GM20000 (cell line): ENCODE measurements around the gene OR6N1.

Source experiments
- DNase-seq: peaks from one replicate; pipeline ENCODE4 v3.0.0; 2012; ENCODE audit warnings: low spot score
- CTCF ChIP-seq: IDR thresholded peaks from 2 replicates; pipeline ENCODE4 v1.5.1; 2012; ENCODE audit warnings: mild to moderate bottlenecking, control low read depth; ENCODE audit errors: extremely low read depth, missing control alignments

Gene OR6N1

GRCh38 chr1:158771950-158772866 lies at the start of gene OR6N1:
TSS of gene OR6N1 (minus strand) at chr1:158772195. CDS start at chr1:158766682, 5,513 bp downstream.
- no peak for DNase-seq
- no peak for TF ChIP-seq CTCF

- TF ChIP-seq CTCF, result no peak
- no peak for DNase-seq
These were observed 49.7 kb upstream of the OR6N1 start for GRCh38 chr1:158821723-158822122.

GRCh38 chr1:158819461-158820443 lies 47.8 kb upstream of the OR6N1 start:
- no peak for TF ChIP-seq CTCF
- peak; percentile 38 for DNase-seq

- DNase-seq, result no peak
- TF ChIP-seq CTCF, result no peak
These were observed 47.0 kb upstream of the OR6N1 start for GRCh38 chr1:158818975-158819431.

- no peak for DNase-seq
- no peak for TF ChIP-seq CTCF
These were observed 46.6 kb upstream of the OR6N1 start for GRCh38 chr1:158818560-158818959.

- no peak for TF ChIP-seq CTCF
- no peak for DNase-seq
These were observed 43.0 kb upstream of the OR6N1 start for GRCh38 chr1:158814970-158815369.
